ENCODE results near the gene PRR3. TPM values are rescaled to one million over a fixed set of nuclear protein-coding genes. Genes with fewer than 3 reads are reported as not detected.
"Not testable (repeated sequence)": the region's sequence is repeated elsewhere in the genome, so short reads cannot be mapped to it uniquely, and the experiment has no call there.

PRR3 gene
- total and polyA plus RNA-seq, 4 donors: 2.1 to 3.2 (median 2.4) TPM

DNA sequence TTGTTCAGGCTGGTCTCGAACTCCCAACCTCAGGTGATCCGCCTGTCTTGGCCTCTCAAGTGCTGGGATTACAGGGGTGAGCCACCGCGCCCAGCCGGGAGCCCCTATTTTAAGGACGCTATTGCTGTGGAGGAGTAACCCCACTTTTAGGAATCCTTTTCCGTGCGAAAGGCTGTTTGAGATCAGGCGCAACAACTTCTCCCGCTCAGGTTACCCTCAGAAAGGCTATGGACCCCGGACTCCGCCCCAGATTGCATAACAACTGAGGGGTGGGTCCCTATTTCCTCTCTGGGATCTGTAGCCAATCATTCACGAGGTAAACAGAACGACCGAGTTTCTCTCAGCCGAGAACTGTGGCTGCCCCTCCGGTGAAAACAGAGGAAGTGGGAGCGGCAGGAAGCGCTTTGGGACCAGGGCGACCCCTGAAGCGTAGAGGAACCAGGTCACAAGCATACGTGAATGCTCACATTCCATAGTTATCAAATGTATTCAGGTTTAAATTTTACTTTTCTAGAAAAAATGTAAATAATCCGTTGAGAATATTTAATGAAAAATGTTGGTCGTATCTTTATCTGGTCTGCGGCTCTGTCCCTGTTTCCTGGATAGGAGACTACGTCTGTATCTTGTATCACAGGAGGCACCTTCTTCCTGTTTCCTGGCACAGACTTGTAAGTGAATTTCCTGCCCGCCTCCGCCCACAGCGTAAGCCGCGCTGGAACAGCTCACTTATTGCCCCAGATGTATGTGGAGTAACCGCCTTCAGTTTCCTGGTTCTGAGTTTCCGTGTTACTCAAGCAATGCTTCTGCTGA, 40.9 kb upstream of the PRR3 start (continued):
- TF ChIP-seq, protein P1, sequence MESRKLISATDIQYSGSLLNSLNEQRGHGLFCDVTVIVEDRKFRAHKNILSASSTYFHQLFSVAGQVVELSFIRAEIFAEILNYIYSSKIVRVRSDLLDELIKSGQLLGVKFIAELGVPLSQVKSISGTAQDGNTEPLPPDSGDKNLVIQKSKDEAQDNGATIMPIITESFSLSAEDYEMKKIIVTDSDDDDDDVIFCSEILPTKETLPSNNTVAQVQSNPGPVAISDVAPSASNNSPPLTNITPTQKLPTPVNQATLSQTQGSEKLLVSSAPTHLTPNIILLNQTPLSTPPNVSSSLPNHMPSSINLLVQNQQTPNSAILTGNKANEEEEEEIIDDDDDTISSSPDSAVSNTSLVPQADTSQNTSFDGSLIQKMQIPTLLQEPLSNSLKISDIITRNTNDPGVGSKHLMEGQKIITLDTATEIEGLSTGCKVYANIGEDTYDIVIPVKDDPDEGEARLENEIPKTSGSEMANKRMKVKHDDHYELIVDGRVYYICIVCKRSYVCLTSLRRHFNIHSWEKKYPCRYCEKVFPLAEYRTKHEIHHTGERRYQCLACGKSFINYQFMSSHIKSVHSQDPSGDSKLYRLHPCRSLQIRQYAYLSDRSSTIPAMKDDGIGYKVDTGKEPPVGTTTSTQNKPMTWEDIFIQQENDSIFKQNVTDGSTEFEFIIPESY (IDR thresholded peaks at IDR 0.05): peak; percentile 51
- TF ChIP-seq RAD21 (IDR thresholded peaks at IDR 0.05) (peak; percentile 24 to 26), GABPA (IDR thresholded peaks at IDR 0.05 in 1 of 2, conservative IDR thresholded peaks at IDR 0.05 in 1 of 2) (peak; percentile 50 to 79), HNF4A (conservative IDR thresholded peaks at IDR 0.05) (peak; percentile 77 to 81), NR2F2 (IDR thresholded peaks at IDR 0.05) (peak; percentile 90), HNF4G (IDR thresholded peaks at IDR 0.05) (peak; percentile 57), JUND (IDR thresholded peaks at IDR 0.05) (peak in 1 of 2 donors; percentile 74), YY1 (IDR thresholded peaks at IDR 0.05) (peak; percentile 93), EGR1 (IDR thresholded peaks at IDR 0.05; ENCODE audit: low read depth in 2 of 2) (peak; percentile 68 to 84)
- TF ChIP-seq, protein P2, sequence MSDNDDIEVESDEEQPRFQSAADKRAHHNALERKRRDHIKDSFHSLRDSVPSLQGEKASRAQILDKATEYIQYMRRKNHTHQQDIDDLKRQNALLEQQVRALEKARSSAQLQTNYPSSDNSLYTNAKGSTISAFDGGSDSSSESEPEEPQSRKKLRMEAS (IDR thresholded peaks at IDR 0.05): peak; percentile 80

DNA sequence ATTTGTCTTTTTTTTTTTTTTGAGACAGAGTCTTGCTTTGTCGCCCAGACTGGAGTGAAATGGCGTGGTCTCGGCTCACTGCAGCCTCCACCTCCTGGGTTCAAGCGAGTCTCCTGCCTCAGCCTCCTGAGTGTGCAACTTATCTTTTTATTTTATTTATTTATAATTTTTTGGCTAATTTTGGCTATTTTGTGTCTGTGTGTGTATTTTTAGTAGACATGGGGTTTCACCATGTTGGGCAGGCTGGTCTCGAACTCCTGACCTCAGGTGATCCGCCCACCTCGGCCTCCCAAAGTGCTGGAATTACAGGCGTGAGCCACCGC, 40.4 kb upstream of the PRR3 start:
- peak overlapping the region; percentile 87 to 94 for H3K27ac ChIP-seq (ENCODE audit: low read depth in 1 of 2, low read length in 2 of 2)

GRCh38 chr6:30517767-30518504, 39.2 kb upstream of the PRR3 start:
- not testable (repeated sequence) for H3K27me3 ChIP-seq (ENCODE audit: control insufficient read depth in 4 of 4, insufficient read depth in 4 of 4, low read length in 3 of 4); H3K9ac ChIP-seq (ENCODE audit: low read depth in 1 of 2, low read length in 2 of 2); DNase-seq (ENCODE audit: low spot score); H3K9me3 ChIP-seq (ENCODE audit: control insufficient read depth in 4 of 4, low read length in 3 of 4); H3K27ac ChIP-seq (ENCODE audit: low read depth in 1 of 2, low read length in 2 of 2); H3K36me3 ChIP-seq (ENCODE audit: control insufficient read depth in 4 of 4, insufficient read depth in 3 of 4, low read depth in 1 of 4, low read length in 3 of 4); H3K4me3 ChIP-seq (ENCODE audit: low read depth in 1 of 3, low read length in 3 of 3); H3K4me1 ChIP-seq (ENCODE audit: control insufficient read depth in 4 of 4, insufficient read depth in 4 of 4, low read length in 3 of 4)
- 92% methylated on average over 21 of the region's 21 CpGs for WGBS

More for the DNA sequence above, 40.4 kb upstream of the PRR3 start:
- H3K4me1 ChIP-seq (ENCODE audit: control insufficient read depth in 4 of 4, insufficient read depth in 4 of 4, low read length in 3 of 4); DNase-seq (ENCODE audit: low spot score); H3K27me3 ChIP-seq (ENCODE audit: control insufficient read depth in 4 of 4, insufficient read depth in 4 of 4, low read length in 3 of 4); H3K36me3 ChIP-seq (ENCODE audit: control insufficient read depth in 4 of 4, insufficient read depth in 3 of 4, low read depth in 1 of 4, low read length in 3 of 4); H3K9me3 ChIP-seq (ENCODE audit: control insufficient read depth in 4 of 4, low read length in 3 of 4): not testable (repeated sequence)
- Histone ChIP-seq H3K4me3 (ENCODE audit: low read depth in 1 of 3, low read length in 3 of 3) (peak overlapping the region in 1 of 3 donors; percentile 55), H3K9ac (ENCODE audit: low read depth in 1 of 2, low read length in 2 of 2) (peak overlapping the region; percentile 45 to 84)
- 60% methylated on average over 9 of the region's 9 CpGs for WGBS

DNA sequence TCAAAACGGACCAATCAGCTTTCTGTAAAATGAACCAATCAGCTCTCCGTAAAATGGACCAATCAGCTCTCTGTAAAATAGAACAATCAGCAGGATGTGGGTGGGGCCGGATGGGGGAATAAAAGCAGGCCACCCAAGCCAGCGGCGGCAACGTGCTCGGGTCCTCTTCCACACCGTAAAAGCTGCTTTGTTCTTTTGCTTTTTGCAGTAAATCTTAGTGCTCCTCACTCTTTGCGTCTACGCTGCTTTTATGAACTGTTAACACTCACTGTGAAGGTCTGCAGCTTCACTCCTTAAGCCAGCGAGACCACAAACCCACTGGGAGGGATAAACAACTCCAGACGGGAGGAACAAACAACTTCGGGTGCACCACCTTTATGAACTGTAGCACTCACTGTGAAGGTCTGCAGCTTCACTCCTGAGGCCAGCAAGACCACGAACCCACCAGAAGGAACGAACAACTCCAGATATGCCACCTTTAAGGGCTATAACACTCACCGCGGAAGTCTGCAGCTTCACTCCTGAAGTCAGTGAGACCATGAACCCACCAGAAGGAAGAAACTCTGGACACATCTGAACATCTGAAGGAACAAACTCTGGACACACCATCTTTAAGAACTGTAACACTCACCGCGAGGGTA, 38.5 kb upstream of the PRR3 start:
- not testable (repeated sequence) for H3K36me3 ChIP-seq (ENCODE audit: control insufficient read depth in 4 of 4, insufficient read depth in 3 of 4, low read depth in 1 of 4, low read length in 3 of 4); H3K9me3 ChIP-seq (ENCODE audit: control insufficient read depth in 4 of 4, low read length in 3 of 4); H3K27me3 ChIP-seq (ENCODE audit: control insufficient read depth in 4 of 4, insufficient read depth in 4 of 4, low read length in 3 of 4); H3K9ac ChIP-seq (ENCODE audit: low read depth in 1 of 2, low read length in 2 of 2); H3K4me1 ChIP-seq (ENCODE audit: control insufficient read depth in 4 of 4, insufficient read depth in 4 of 4, low read length in 3 of 4); H3K27ac ChIP-seq (ENCODE audit: low read depth in 1 of 2, low read length in 2 of 2); DNase-seq (ENCODE audit: low spot score); H3K4me3 ChIP-seq (ENCODE audit: low read depth in 1 of 3, low read length in 3 of 3)
- WGBS: 84% methylated on average over 19 of the region's 19 CpGs
